ENCODE results near the gene HGD. TPM values are rescaled to one million over a fixed set of nuclear protein-coding genes. Genes with fewer than 3 reads are reported as not detected.

Gene HGD
- total RNA-seq, 2 donors from 2014 or later, result 0.74 to 1.8 TPM

DNA sequence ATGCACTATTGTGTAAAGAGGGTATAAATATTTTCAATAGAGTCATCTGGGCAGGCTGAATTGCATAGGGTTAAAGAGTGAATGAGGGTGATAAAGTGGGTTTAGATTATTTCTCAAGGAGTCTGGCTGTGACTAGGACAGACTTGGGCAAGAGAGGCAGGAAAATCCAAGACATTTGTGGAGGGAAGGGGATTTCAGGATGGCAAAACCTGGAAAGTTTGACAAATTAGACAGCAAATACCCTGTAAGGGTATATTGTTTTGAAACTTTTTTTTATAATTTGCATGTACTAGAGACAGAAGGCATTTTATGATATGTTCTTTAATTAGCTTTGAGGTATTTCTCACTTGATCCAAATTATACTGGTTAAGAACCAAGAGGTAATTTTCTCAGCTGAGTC, 17.1 kb downstream of the HGD start:
- no peak for DNase-seq
- peaks cover 17% of the 10 kb centered on the region for H3K27me3 Mint-ChIP-seq (ENCODE audit: low read depth)
- no peak overlapping the region for H3K4me3 Mint-ChIP-seq
- peaks cover 0 to 3% of the 10 kb centered on the region in 2 donors for H3K9me3 Mint-ChIP-seq
- peaks cover 0 to 1% of the 10 kb centered on the region in 2 donors for H3K36me3 Mint-ChIP-seq (ENCODE audit: insufficient read depth in 2 of 2)
- no peaks in the 10 kb centered on the region for H3K4me1 Mint-ChIP-seq (ENCODE audit: low read depth)
- no peak overlapping the region for H3K27ac Mint-ChIP-seq
- no peak for ATAC-seq (replicated peaks in 1 of 2)

GRCh38 chr3:120661945-120662344, 20.1 kb downstream of the HGD start:
- no peak for ATAC-seq (replicated peaks in 1 of 2)
- H3K36me3 Mint-ChIP-seq (ENCODE audit: insufficient read depth in 2 of 2), result peaks cover 0 to 1% of the 10 kb centered on the region in 2 donors
- H3K27me3 Mint-ChIP-seq (ENCODE audit: low read depth), result peaks cover 17% of the 10 kb centered on the region
- H3K4me3 Mint-ChIP-seq, result no peak overlapping the region
- H3K4me1 Mint-ChIP-seq (ENCODE audit: low read depth), result no peaks in the 10 kb centered on the region
- H3K9me3 Mint-ChIP-seq, result peaks cover 5 to 8% of the 10 kb centered on the region in 2 donors
- H3K27ac Mint-ChIP-seq, result no peak overlapping the region
- DNase-seq, result no peak

DNA sequence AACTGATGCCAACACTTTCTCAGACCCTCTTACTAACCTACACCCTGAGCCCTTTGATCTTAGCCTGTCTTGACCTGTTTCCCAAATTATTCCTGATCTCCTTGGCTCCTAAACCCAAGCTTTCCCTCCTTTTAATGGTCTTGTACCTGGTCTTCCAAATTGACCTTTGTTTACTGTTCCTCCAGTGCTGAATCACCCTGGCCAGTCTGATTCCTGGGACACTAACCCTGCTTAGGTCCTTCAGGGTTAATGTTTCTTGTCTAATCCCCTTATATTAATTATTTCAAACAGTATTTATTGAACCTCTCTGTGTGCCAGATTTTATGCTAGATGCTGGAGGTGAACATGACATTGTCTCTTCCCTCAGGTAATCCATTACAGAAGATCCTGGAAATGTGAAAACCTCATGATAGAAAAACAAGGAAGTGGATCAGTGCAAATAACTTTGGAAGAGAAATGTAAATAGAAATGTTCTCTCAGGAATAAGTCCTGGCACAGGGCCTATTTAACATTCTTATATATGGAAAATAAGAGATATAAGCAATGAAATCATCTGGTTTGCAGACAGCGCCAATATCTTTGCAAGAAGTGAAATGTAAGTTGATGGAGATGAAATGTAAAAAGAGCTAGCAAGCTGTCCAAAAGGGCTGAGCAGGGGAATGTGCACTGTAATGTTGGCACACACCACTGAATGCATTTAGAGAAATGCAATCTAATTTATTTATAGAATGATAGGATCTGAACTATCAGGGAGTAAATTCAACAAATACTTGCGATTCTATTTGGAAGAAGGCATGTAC, 20.7 kb downstream of the HGD start:
- Mint-ChIP-seq H3K27me3 (ENCODE audit: low read depth) (peaks cover 16% of the 10 kb centered on the region), H3K9me3 (peaks cover 5 to 8% of the 10 kb centered on the region in 2 donors), H3K36me3 (ENCODE audit: insufficient read depth in 2 of 2) (peaks cover 0 to 1% of the 10 kb centered on the region in 2 donors), H3K27ac (no peak overlapping the region), H3K4me3 (no peak overlapping the region), H3K4me1 (ENCODE audit: low read depth) (no peaks in the 10 kb centered on the region)
- no peak for ATAC-seq (replicated peaks in 1 of 2)
- DNase-seq, result no peak

GRCh38 chr3:120659834-120660233, 22.2 kb downstream of the HGD start:
- Mint-ChIP-seq H3K4me1 (ENCODE audit: low read depth) (no peaks in the 10 kb centered on the region), H3K27ac (no peak overlapping the region), H3K9me3 (peaks cover 5 to 8% of the 10 kb centered on the region in 2 donors), H3K27me3 (ENCODE audit: low read depth) (peaks cover 8% of the 10 kb centered on the region), H3K4me3 (no peak overlapping the region), H3K36me3 (ENCODE audit: insufficient read depth in 2 of 2) (no peaks in the 10 kb centered on the region)
- DNase-seq, result no peak
- no peak for ATAC-seq (replicated peaks in 1 of 2)

DNA sequence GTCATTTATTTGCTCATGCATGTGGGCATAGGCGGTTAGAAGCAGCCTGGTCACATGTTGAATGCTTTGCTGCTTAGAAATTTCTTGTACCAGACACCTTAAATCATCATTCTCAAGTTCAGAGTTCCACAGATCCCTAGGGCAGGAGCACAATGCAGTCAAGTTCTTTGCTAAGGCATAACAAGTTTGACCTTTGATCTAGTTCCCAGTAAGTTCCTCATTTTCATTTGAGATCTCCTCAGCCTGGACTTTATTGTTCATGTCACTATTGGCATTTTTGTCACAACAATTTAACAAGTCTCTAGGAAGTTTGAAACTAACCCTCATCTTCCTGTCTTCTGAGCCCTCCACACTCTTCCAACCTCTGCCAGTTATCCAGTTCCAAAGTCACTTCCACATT, 22.8 kb downstream of the HGD start:
- Mint-ChIP-seq H3K4me1 (ENCODE audit: low read depth) (no peaks in the 10 kb centered on the region), H3K27ac (no peak overlapping the region), H3K27me3 (ENCODE audit: low read depth) (peaks cover 8% of the 10 kb centered on the region), H3K36me3 (ENCODE audit: insufficient read depth in 2 of 2) (no peaks in the 10 kb centered on the region), H3K4me3 (no peak overlapping the region), H3K9me3 (peaks cover 5 to 10% of the 10 kb centered on the region in 2 donors)
- ATAC-seq (replicated peaks in 1 of 2) (no peak), DNase-seq (no peak)

DNA sequence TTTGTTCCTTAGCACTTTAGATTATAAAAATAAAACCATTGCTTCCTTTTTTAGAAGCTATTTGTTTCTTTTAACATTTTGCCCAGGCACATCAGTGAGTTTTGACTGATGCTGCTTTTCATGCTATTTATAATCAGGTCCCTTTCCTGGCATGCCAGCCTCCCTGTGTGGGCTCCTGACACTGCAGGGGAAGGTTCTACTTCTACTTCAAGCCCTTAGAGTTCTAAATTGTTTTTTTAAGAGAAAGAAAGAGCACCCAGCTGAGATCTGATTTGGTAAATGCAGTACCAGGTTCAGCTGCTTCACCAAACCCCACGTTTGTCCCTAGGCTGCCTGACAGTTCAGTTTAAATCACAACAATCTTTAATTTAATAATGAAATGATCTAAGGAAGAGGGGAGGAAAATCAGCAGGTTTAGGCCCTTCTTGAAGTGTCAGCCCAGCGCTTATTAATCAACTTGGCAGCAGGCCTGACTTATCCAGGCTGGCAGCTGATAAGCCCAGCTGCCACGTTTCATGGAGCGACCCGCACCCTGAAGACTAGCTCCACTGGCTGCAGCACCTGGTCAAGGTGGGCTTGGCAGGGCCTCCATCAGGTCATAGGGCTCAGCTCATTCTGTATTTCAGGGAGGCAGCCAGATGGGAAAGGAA, 29.0 kb downstream of the HGD start:
- H3K27me3 Mint-ChIP-seq (ENCODE audit: low read depth), result no peaks in the 10 kb centered on the region
- no peak overlapping the region for H3K4me3 Mint-ChIP-seq
- H3K27ac Mint-ChIP-seq, result no peak overlapping the region
- H3K4me1 Mint-ChIP-seq (ENCODE audit: low read depth), result no peaks in the 10 kb centered on the region
- H3K36me3 Mint-ChIP-seq (ENCODE audit: insufficient read depth in 2 of 2), result no peaks in the 10 kb centered on the region
- no peak for DNase-seq
- no peak for ATAC-seq (replicated peaks in 1 of 2)
- H3K9me3 Mint-ChIP-seq, result peaks cover 1 to 6% of the 10 kb centered on the region in 2 donors

GRCh38 chr3:120652281-120652680, 29.8 kb downstream of the HGD start:
- Mint-ChIP-seq H3K4me3 (no peak overlapping the region), H3K27me3 (ENCODE audit: low read depth) (no peaks in the 10 kb centered on the region), H3K4me1 (ENCODE audit: low read depth) (no peaks in the 10 kb centered on the region), H3K36me3 (ENCODE audit: insufficient read depth in 2 of 2) (no peaks in the 10 kb centered on the region), H3K27ac (no peak overlapping the region), H3K9me3 (peaks cover 0 to 3% of the 10 kb centered on the region in 2 donors)
- DNase-seq (no peak), ATAC-seq (replicated peaks in 1 of 2) (no peak)

DNA sequence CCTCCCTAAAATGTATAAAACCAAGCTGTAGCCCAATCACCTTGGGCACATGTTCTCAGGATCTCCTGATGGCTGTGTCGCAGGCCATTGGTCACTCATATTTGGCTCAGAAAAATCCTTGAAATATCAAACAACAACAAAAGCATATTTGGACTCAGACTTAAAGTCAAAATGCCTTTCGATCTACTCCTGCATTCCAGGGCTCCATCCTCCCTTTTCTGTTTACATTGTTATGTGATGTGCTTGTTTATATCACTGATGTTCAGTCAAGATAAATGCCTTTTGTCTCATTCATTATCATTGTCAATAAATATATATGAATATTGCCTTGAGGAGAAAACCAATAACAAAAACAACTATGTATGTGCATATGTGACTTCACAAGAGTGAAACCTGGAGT, 31.7 kb downstream of the HGD start:
- H3K9me3 Mint-ChIP-seq, result peaks cover 0 to 3% of the 10 kb centered on the region in 2 donors
- H3K4me1 Mint-ChIP-seq (ENCODE audit: low read depth), result no peaks in the 10 kb centered on the region
- no peak overlapping the region for H3K27ac Mint-ChIP-seq
- H3K4me3 Mint-ChIP-seq, result no peak overlapping the region
- DNase-seq, result no peak
- no peaks in the 10 kb centered on the region for H3K27me3 Mint-ChIP-seq (ENCODE audit: low read depth)
- no peak for ATAC-seq (replicated peaks in 1 of 2)
- no peaks in the 10 kb centered on the region for H3K36me3 Mint-ChIP-seq (ENCODE audit: insufficient read depth in 2 of 2)

GRCh38 chr3:120649830-120650233, 32.2 kb downstream of the HGD start:
- H3K36me3 Mint-ChIP-seq (ENCODE audit: insufficient read depth in 2 of 2), result no peaks in the 10 kb centered on the region
- H3K4me3 Mint-ChIP-seq, result no peak overlapping the region
- H3K9me3 Mint-ChIP-seq, result peaks cover 0 to 3% of the 10 kb centered on the region in 2 donors
- no peaks in the 10 kb centered on the region for H3K27me3 Mint-ChIP-seq (ENCODE audit: low read depth)
- no peaks in the 10 kb centered on the region for H3K4me1 Mint-ChIP-seq (ENCODE audit: low read depth)
- H3K27ac Mint-ChIP-seq, result no peak overlapping the region
- no peak for DNase-seq
- no peak for ATAC-seq (replicated peaks in 1 of 2)

DNA sequence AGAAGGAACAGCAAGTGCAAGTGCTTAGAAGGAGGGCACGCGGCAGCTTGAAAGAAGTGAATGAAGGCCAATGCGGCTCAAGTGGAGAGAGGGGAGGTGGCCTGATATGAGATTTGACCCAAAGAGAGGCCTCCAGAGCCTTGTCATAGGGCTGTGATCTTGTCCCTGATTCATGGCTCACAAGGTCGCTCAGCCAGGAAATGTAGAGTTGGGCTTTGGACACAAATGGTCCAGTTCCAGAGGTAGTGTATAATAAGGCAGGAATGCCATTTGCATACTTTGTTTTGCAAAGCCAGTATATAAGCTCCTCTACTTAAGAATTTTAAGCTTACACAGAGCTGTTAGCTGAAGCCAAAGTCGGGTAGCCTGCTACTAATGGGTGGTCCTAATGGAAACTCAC, 33.7 kb downstream of the HGD start:
- ATAC-seq (replicated peaks in 1 of 2) (no peak), DNase-seq (no peak)
- Mint-ChIP-seq H3K36me3 (ENCODE audit: insufficient read depth in 2 of 2) (no peaks in the 10 kb centered on the region), H3K9me3 (no peaks in the 10 kb centered on the region), H3K4me1 (ENCODE audit: low read depth) (no peaks in the 10 kb centered on the region), H3K4me3 (no peak overlapping the region), H3K27me3 (ENCODE audit: low read depth) (no peaks in the 10 kb centered on the region), H3K27ac (no peak overlapping the region)

- no peak for DNase-seq
- H3K36me3 Mint-ChIP-seq (ENCODE audit: insufficient read depth in 2 of 2), result no peaks in the 10 kb centered on the region
- no peak for ATAC-seq (replicated peaks in 1 of 2)
- no peak overlapping the region for H3K4me3 Mint-ChIP-seq
- no peaks in the 10 kb centered on the region for H3K27me3 Mint-ChIP-seq (ENCODE audit: low read depth)
- no peaks in the 10 kb centered on the region for H3K4me1 Mint-ChIP-seq (ENCODE audit: low read depth)
- H3K9me3 Mint-ChIP-seq, result no peaks in the 10 kb centered on the region
- no peak overlapping the region for H3K27ac Mint-ChIP-seq
These were observed 35.1 kb downstream of the HGD start for GRCh38 chr3:120646771-120647432.

DNA sequence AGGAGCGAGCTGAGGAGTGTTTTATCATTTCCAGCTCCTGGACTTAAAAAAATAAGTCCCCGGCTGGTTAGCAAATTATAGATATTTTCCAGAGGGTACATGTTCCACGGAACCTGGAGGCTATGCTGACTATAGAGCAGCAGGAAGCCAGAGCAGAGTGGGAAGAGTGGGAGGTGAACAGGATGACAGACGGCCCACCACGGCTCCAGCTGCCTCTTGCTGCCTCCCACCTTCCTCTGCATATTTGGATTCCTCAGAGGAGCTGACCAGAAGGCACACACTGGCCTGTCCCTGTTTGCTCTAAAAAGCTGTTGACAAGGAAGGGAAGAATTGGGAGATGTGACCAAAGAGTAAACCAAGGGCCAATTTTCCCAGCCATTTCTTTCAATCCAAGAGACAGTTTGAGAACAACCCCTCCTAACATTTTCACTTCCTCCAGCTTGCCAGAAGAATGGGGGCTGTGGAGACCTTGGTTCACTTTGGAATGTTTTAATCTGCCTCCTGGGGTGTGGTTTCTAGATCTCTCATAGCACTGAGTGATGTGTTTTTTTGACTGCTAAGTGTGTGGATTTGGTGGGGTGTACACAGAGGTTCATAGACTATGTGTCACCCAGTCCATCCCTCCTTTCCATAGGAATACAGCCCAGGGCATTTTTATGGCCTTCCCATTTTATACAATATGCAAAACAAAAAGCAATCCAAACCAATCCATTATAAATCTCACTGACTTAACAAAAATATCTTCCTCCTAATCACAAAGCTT, 36.8 kb downstream of the HGD start:
- no peak overlapping the region for H3K27ac Mint-ChIP-seq
- ATAC-seq (replicated peaks in 1 of 2), result no peak

More for the DNA sequence above, 36.8 kb downstream of the HGD start:
- H3K27me3 Mint-ChIP-seq (ENCODE audit: low read depth), result no peaks in the 10 kb centered on the region
- no peak overlapping the region for H3K4me3 Mint-ChIP-seq
- no peaks in the 10 kb centered on the region for H3K36me3 Mint-ChIP-seq (ENCODE audit: insufficient read depth in 2 of 2)
- H3K9me3 Mint-ChIP-seq, result no peaks in the 10 kb centered on the region
- no peak for DNase-seq
- peaks cover 2% of the 10 kb centered on the region for H3K4me1 Mint-ChIP-seq (ENCODE audit: low read depth)
